HG02973 (cell line): ENCODE measurements around the gene TTLL8.

ENCODE experiments used
- ATAC-seq: cut with Tn5 transposase; IDR thresholded peaks from one replicate; pipeline ENCODE4 v1.9.1; 2021; ENCODE audit warnings: moderate library complexity; ENCODE audit not compliant: unreplicated experiment

TTLL8 gene

GRCh38 chr22:50008151-50009040 lies 49.7 kb downstream of the TTLL8 start:
- no peak for ATAC-seq

DNA sequence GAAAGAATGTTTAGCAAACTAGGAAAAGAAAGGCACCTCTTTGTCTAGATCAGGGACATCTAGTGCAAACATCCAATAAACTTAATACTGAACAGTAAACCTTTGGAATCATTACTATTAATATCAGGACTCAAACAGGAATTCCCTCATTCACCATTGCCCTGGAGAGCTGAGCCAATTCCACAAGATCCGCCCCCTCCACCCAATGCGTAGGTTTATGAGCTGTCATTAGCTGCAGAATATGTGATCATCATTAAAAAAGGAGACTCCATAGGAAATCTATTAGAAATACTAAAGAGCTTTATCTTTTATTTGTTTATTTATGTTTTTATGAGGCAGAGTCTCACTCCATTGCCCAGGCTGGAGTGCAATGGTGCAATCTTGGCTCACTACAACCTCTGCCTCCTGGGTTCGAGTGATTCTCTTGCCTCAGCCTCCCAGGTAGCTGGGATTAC lies 51.0 kb downstream of the TTLL8 start:
- ATAC-seq = no peak

DNA sequence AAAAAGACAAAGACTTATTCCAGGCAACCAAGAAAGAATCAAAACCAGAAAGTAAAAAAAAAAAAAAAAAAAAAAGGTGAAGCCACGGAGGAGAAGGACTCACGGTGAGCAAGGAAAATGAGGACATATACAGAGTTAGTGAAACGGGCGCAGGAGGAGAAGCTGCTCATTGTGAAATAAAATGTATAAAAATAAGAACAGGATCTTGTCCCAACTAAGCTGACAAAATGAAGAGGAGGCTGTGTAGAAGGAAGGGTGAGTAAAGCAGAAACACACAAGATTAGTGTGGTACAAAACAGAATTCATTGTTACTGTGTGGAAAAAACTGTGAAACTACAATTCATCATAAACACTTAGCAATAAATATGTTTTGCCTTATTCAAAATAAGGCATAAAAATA lies 53.2 kb downstream of the TTLL8 start:
- ATAC-seq = no peak

GRCh38 chr22:50002791-50003190 lies 55.3 kb downstream of the TTLL8 start:
- ATAC-seq = no peak

DNA sequence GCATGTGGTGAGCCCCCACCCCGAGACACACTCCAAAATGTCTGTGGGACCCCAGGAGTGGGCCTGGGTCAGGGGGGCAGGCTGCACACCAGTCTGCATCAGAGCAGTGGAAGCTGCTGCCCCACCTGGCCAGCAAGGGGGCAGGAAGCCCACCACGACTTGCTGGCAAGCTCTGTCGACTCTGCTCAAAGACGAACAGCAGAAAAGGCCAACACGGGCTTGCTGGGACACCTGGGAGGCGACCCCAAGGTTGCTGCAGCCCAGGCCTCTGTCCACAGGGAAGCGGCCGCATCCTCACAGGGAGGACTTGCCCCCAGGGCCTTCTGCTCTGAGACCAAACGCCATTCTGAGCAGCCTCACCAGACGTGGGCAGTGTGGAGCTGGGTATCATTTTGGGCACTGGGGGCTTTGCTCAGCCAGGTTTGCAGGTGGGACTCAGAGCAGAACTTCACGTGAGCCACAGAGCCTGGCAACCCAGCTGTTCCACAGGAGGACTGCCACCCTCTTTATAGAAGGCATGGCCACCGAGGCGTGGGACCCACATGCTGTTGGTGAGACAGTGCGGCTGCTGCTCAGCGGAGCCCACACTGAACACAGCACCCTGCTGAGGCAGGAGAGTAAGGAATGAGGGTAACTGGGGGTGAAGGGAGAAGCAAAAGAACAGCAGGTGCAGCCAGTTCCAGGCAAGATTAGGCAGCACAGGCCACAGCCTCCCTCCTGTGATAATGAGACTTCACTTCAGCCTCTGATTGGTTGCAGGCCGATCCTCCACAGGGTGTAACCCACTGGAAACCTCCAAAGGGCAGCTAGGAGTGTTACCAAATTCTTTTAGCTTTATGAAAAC lies 56.5 kb downstream of the TTLL8 start:
- no peak for ATAC-seq

- ATAC-seq = no peak
Observed at GRCh38 chr22:50000587-50001387, 57.3 kb downstream of the TTLL8 start.

GRCh38 chr22:49999946-50000586 lies 58.0 kb downstream of the TTLL8 start:
- no peak for ATAC-seq

GRCh38 chr22:49999063-49999945 lies 58.8 kb downstream of the TTLL8 start:
- ATAC-seq = no peak

- ATAC-seq = no peak
Observed at GRCh38 chr22:49998718-49999062, 59.4 kb downstream of the TTLL8 start.

- no peak for ATAC-seq
Observed at GRCh38 chr22:49997932-49998717, 60.0 kb downstream of the TTLL8 start.

GRCh38 chr22:49997251-49997599 lies 60.9 kb downstream of the TTLL8 start:
- ATAC-seq = no peak

DNA sequence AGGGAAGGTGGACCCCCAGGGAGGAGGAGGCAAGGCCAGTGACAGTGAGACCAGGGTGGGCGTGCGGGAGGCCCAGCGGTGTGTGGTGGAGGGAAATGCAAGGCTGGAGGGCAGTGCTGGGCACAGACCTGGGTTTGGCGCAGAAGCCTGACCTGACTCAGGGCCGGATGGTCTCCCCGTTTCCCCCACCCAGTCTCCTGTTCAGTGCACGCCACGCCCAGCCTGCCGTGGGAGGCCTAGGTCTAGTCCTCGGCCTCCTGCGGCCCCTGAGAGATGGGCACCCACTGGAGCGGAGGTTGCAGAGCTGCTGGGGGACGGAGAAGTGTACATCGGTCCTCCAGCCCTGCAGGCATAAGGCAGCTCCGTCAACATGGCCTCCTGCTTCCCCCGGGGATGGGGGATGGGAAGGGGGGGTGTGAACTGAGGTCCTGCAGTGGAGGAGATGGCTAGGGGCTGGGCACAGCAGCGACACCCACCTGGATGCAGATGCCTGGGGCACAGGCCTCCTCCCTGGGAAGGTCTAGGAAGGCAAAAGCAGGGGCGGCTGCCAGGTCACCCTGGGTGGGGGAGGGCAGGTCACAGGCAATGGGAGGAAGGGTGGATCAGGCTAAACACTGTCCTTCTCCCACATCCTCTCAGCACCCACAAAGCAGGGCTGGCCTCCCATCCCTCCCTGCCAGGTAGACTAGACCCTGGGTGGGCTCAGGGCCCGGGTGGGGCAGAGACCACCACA lies 61.4 kb downstream of the TTLL8 start:
- no peak for ATAC-seq

DNA sequence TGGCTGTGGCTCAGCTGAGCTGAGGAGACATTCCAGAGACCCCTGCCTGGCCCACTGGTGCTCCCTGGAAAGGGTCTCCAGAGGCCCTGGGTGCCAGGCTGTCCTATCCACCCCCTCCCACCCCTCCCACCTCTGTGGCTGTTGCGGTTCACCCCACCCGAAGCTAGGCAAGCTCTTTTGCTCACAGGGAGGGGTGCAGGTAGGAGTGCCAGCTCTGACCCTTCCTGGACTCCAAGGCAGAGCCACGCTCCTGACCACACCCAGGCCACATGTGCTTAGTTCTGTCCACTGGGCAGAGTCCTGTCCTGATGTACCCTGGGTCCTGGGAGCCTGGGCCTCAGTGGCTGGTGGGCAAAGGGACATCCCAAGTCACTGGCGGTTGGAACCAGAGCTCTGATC lies 62.0 kb downstream of the TTLL8 start:
- no peak for ATAC-seq

- no peak for ATAC-seq
Observed at GRCh38 chr22:49995361-49996118, 62.6 kb downstream of the TTLL8 start.

DNA sequence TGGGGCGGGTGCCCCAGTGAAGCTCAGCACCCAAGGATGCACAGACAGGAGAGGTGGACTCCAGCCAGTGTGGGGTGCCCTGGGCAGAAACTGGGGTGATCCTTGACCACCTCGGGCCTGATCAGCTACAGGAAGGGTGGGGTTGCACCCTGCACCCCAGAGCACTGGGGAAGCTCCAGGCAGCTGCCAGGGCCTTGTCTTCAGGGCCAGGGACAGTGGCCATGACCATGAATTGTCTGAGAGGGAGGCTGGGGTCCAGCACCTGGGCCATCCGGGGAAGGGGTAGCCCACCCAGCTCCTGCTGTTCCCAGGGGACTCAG lies 63.1 kb downstream of the TTLL8 start:
- ATAC-seq = no peak

DNA sequence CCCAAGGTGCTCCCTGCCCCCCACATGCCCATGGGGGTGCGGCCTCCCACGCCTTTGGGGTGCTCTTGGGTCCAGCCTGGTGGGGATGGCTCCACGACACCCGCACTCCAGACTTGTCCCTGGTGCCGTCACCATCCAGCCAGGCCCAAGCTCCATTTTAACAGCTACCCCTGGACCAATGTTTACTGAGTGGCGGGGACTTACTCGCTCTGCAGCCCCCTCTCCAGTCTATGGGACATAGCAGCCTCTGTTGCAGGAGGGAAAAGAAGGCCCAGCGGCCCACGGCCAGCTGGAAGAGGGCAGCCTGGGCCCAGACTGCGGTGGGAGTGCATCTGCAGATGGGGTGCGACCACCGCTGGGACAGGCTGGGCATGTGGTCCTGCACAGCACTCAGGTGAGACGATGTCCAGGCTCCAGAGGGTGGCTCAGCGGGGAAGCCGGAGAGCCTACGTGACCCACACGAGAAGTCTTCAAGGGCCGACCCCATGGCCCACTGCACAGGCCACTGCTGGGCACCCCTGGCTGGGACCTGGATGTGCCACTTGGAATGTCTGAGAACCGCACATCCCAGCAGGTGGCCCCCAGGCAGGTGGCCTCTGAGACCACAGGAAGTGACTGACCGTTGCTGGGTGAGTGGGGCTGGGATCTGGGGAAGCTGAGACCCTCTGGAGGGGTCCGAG lies 63.6 kb downstream of the TTLL8 start:
- no peak for ATAC-seq

GRCh38 chr22:49993649-49994360 lies 64.3 kb downstream of the TTLL8 start:
- ATAC-seq = no peak
